GM04504 (cell line): ENCODE results near the gene COL4A6.
A peak's percentile ranks its signal among the peaks of the same experiment; 100 is the strongest.

Experiments
- DNase-seq: peaks from one replicate; pipeline ENCODE4 v3.0.0-alpha.2; 2012; ENCODE audit warnings: low read depth

The COL4A6 gene

DNA sequence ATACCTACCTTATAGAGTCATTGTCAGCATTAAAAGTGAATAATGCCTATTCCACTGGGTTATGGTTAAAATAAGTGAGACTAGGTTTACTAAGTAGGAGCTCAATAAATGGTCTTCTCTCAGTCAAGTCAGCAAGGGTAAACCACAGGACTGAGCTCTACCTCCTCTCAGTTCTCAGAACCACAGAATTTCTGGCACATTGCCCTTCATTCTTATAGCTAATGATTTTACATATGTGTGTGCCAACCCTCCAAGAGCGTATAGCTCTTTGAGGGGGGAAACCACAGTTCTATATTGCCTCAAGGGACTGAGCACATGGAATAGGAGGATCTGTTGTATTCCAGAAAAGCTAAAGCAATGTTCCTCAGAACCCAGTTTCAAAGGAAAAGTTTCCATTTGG lies 221.8 kb downstream of the COL4A6 start:
- no peak for DNase-seq

DNA sequence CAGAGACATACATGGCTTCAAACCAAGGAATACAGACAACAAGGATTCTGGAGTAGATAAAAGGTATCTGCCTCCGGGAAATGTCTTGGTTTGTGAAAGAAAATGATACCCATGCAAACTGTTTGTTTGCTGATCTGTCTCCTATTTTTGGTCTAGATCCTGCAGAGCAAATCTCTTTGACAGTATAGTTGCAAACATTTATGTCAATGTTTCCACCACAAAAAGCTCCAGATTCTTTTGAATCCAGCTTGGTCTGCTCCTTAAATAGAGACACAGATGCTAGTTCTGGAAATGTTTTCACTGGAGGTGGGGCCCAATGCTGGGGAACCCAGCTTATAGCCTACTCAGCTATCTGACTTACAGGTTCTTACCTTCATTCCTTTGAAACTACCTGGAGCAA lies 226.9 kb downstream of the COL4A6 start:
- no peak for DNase-seq

DNA sequence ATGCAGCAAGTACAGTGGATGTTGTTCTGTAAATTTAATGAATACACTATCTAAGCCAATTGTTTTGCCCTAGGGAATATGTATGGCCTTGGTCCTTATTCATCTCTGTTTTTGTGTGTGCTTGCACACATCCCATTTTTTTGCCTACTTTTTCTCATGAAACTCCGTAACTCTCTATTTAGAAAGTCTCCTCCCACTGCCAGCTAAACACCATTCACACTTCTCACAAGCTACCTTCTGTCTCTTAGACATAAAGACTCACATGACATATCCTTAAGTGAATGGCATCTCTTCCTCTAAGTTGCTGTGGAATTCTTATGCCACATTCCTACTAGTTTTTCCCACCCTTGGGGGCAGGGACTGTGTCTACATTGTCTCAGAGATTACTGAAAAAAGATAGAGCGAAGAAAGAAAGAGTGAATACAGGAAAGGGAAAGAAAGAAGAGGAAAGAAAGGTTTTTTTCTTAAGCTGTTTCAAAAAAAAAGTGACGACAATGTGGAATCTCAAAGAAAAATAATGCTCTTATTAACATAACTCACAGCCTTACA lies 229.1 kb downstream of the COL4A6 start:
- no peak for DNase-seq

DNA sequence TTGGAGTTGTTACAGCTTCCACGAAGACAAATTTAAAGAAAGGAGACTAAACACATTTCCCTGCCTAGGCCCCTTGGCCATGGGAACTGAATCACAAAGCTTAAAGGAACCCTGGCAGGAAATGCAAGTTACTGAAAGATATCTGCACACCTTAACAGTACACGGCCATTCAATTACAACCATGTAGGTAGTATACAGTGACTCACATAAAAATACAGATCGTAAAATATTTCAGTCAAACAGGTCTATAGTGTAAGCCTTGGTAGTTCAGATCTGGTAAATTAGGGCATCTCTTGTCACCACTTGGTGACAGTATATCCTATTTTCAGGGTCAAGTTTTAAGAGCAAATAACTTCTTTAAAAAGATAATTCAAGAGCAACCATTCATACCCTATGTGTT lies 234.7 kb downstream of the COL4A6 start:
- DNase-seq = no peak

DNA sequence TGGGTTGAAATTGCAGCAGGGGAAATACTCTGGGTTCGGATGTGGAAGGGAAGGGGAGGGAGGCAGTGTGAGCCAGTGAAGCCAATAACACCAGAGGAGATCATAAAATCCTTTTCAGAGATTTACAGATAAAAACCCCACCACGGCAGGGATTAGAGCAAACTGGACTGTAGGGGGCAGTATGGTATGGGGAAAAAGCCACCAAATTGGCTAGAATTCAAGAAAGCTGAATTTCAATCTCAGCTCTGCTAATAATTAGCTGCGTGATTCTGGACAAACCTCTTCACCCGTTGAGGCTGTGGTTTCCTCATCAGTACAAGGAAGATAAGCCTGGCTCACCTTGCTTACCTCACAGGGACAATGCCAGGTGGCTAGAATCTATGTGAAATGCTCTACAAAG lies 238.5 kb downstream of the COL4A6 start:
- peak; percentile 0 for DNase-seq

DNA sequence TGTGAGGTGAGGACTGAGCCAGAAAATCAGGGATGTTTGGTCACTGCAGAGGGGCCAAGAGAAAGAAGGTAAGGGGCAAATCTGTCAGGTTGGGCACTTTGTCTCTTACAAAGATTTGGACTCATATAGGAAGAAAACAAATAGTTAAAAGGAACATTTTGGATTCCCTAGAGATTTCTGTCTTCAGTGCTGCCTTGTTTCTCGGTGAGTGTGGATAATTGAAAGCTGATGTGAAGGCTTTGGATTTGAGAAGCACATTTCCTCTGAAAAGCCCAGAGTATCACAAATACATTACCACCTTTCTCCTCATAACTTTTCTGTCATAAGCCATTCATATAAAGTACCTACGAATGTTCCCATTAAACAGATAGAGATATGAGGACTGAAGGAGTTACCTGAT lies 239.2 kb downstream of the COL4A6 start:
- no peak for DNase-seq

DNA sequence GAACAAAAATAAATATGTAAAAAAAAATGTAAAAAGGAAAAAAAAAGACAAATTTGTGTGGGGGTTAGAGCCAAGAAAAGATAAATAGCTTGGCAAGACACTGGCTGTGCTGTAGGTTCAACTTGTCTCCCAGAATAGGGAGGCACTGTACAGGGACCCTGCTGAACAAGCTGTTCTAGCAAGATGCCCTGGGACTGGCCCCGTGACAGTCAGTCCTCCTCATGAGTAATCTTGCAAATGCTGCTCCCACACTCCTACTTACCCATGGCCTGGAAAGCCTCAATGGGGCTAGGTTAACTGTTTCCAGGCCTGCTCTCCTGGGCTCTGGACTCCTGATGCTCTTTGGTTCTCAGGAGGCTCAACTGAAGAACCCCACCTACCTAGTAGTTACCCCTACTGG lies 239.8 kb downstream of the COL4A6 start:
- DNase-seq = no peak

DNA sequence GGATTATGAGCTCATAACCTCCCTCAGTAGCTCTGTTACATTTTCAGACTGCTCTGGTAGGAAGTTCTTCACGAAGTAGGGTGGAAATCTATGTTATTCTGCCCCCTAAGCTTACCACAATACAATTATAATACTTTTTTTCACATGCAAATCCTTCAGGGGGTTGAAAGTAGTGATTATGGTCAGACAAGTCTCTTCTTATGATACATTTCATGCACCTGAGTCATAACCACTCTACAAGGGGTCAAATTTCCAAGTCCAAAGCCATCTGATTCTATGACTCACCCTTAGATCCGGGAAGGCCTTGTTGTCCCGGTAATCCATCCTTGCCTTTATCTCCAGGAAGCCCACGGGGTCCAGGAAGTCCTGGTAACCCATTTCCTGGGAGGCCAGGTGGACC lies 251.4 kb downstream of the COL4A6 start:
- peak; percentile 10 for DNase-seq

DNA sequence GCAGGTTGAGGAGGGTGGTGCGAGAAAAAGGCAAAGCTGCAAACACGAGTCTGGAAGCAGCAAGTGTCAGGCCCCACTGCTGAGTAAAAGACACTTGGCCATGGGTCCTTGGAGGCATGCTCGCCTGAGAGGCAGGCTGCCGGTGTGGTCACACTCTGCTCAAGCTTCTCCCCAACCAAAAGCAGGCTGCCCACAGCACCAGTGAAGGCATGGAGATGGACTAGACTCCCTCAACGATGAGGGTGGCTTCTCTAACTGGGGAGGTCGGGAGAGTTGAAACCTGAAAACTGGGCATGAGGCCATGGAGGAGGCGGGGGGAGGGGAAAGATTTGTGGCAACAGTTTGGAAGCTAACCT lies 260.1 kb downstream of the COL4A6 start:
- DNase-seq = no peak

DNA sequence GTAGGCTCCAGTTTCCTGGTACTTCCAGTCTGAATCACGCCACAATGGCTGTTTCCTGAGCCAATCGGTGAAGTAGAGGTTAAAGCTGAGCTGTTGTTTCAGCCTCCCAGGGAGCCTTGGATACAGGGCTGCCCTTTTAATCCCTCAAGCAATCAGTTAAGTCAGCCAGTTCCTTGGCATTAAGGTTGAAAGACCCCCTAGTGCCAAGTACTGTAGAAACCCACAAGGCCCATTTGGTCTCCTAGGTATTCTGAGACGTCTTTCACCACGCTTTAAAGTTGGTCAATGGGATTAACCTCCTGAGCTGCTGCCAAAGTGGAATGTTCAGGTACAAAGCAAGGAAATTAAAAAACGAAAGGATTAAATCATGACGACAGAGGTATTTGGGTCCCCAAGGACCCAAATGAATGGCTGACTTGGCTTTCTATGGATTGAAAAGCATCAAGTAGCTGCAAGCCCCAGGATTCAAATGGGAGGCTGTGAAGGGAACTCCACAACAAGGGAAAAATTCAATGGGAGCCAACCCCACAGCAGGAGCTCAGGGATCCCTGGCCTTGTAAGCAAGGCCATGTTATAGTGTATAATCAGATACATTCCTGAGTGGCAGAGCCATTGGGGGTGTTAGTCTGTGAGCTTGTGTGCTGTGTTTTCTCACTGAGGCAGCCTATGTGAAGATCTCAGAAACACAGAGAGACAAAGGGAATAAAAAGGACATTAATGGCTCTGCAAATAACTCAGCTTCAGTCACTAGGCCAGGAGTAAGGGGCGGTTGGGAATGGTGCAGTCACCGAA lies 260.7 kb downstream of the COL4A6 start:
- no peak for DNase-seq

DNA sequence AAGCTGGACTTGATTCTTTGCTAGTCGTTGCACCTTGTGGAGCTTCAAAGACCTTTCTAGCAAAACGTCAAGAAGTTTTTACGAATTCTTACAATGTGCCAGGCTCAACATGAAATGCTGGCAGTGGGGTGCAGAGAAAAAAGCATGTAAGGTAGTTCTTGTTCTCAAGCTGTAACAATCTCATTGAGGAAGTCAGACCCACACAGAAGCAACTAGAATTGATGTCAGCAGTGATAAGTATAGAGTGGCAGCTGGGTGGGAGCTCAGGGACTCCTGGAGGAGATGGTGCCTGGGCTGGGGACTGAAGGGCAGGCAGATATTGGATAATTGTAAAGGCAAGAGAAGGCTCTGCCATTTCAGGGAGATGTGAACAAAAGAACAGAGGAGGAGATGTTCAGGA lies 264.3 kb downstream of the COL4A6 start:
- DNase-seq = no peak

DNA sequence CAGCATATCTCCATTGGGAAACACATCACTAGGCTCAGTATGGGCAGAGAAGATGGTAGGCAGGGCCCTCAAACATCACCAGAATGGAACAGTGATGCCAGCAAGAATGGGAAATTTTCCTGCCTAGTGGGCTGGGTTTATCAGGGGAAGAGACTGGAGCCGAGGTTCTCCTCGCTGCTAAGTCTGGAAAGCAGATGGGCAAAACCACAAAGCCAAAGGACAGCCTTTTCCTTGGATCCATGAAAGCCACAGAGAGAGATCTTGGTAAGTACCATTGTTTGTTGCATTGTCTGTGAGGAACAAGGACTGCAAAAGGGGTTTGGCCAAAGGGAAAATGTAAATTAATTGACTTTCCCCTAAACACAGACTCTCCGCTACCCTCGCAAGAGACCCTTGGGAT lies 266.6 kb downstream of the COL4A6 start:
- no peak for DNase-seq

DNA sequence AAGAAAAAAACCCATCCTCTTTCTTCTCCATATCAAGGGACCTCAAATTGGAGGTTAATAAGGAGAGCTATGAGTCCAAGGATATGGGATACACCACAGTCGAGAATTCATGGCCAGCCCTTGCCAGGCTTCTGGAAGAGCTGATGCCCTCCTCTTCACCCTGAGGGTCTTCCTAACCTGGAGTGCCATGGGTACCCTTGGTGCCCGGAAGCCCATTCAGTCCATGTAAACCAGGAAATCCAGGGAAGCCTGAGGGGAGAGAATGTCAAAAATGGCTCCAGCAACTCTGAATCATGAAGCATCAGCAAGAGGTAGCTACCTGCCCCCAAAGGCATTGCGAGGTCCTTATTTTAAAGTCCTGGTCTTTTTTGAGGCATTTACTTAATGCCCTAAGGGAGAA lies 268.5 kb downstream of the COL4A6 start:
- DNase-seq = no peak

DNA sequence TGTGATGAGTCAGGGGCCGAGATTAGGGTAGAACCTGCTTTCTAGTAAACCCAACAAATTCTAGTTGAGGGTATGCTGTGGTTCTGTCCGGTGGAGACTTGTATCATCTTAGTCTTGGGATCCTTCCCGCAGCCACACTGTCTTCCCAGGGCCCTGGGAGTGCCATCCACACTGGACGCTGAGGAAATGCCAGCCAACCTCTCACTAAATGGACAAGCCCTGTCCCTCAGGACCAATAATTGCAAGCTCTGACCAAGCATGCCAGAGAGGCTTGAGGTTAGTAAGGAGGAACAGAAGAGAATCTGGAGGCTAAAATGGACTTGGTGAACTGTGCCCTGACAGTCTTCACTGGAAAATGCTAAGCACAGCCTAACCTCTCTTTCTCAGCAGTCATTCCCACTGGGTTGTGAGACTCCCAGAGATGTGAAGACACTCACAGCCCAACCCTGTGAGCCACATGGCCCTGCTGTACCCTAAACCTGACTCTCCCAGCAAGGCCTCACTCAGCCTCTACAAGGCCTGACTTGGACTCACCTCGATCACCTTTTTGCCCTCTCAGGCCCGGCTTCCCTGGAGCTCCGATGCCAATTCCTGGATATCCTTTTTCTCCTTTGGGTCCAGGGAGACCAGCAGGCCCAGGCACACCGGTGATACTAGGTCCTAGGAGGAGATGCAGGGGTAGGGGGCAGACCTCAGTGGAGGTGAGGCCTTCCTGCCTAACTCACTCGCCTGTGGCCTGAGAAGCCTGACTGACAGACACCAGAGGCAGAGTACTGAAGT lies 269.1 kb downstream of the COL4A6 start:
- DNase-seq = no peak

DNA sequence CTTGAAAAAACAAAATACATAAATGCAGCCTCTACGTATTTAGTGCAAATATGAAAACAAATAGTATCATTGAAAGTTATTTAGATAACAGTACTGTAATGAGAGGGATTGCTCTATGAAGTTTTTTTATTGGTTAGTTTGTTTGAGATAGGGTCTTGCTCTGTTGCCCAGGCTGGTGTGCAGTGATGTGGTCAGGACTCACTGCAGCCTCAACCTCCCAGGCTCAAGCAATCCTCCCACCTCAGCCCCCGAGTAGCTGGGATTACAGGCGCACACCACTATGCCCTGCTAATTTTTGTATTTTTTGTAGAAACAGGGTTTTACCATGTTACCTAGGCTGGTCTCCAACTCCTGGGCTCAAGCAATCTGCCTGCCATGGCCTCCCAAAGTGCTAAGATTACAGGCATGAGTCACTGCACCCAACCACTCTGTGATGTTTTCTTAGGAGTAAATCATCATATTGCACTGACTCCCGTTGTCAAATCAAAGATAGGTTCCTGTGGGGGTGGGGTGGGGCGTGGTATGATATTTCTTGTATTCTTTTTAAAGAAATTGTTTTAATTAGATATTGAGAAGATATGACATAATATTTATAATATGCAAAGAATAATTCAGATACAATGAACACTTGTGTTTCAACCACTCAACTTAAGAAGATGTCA lies 270.9 kb downstream of the COL4A6 start:
- peak; percentile 1 for DNase-seq

DNA sequence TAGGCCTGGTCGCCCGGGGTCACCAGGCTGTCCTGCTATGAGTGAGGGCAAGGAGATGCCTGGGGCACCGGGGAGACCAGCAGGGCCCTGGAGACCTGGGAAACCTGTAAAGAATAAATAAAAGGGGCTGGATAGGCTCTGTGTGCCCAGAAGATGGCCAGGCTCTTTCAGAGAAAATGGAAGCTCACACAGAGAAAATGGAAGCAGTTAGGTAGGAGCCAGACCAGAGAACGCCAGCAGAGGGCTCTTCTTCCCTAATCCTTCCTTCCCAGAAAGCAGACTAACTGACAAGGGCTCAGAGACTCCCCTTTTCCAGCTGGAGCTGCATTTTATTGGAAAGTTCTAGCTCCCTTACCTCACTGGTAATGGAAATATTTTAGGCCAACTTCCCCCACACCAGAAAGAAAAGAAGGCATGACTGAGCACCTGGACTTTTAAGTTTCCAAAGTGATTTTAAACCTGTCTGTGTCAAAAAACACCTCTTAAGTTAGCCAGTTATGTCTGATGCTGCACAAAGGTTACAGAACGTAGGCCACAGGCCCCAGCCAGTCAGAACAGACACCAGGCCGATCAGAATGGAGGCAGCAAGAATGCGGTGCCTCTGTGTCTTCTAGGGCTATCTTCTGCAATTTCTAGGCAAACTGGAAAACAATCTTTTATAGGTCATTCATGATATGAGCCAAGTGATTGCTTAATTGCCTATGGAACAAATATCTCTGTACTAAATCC lies 272.7 kb downstream of the COL4A6 start:
- DNase-seq = peak; percentile 6

DNA sequence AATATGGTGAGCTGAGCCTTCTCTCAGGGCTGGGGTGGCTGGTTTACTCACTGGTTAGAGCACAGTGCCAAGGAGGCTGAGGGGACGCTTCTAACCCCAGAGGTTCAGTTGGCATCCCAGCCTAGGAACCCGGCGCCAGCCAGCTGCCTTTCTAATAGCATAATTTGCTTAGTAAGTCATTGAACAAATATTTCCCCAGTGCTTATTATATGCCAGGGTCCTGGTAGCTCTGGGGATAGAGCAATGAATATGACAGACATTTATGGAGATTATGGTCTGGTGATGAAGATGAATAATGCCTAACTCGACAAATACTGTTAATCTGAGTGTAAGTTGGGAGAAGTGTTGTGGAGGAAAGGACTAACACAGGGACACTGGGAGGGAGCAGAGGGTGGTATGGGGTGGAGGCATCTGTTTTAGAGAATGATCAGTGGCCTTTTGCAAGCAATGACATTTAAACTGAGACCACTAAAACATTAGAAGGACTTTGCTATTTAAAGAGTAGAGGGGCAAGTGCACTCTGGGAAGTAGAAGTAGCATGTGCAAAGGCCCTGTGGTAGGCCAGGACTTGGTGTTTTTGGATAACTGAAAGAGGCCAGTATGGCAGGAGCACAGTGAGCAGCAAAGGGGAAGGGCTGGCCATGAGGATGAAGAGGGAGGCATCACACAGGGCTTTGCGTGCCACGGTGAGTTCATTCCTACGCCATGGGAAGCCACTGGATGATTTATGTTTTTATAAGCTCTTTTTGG lies 274.7 kb downstream of the COL4A6 start:
- DNase-seq = no peak

DNA sequence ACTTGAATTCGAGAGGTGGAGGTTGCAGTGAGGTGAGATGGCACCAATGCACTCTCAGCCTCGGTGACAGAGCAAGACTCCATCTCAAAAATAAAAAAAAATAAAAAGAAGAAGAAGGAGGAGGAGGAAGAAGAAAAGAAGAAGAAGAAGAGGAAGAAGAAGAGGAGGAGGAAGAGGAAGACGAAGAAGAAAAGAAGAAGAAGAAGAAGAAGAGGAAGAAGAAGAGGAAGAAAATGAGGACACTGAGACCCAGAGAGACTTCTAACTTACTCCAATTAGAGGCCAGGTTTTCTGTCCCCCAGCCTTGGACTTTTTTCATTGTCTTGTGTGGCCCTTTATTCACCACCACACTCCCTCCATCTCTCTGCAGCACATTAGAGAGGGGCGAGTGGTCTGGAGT lies 276.0 kb downstream of the COL4A6 start:
- no peak for DNase-seq

DNA sequence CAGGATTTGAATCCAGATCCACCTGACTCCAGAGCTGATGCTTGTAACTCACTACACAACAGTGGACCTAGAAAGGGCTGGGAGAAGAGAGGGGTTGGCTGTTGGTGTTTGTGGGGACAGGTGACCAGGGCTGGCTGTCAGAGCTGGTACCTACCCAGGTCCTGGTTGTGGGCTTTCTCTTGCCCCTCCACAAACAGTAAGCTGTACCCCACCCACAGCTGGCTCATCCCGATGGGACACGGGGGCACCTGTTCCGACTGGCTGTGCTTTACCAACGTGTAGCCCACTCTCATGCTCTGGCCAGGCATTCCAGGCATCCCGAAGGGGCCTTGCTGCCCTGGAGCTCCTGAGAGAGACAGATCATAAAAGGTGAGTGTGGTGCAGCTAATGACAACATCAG lies 277.9 kb downstream of the COL4A6 start:
- DNase-seq = no peak

DNA sequence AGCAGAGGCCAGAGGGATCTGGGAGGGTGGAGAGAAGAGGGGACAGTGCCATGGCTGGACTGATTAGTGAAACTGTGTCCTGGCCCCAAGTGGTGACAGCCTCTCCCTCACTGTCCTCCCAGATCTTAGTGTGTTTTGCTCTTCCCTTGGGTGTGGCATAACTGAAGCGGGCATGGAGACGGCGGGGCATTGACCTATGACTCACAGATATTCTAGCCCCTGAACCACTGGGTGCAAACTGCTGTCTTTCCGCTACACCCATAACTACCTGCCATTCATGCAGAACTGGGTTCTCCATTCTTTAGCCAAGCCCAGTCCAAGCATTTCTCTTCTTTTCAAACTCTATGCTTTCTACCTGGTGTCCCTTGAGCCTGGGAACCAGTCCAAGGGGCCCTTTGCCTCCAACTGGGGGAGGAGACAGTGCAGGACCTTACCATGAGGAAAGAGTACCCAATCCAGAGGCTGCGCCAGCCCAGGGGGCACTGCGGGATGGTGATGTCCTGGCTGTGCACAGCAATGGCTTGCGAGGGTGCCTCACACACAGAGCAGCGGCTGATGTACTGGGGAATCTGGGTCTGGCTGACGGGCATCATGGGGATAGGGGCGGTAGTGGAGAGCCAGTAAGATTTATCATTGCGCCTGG lies 279.1 kb downstream of the COL4A6 start:
- no peak for DNase-seq

DNA sequence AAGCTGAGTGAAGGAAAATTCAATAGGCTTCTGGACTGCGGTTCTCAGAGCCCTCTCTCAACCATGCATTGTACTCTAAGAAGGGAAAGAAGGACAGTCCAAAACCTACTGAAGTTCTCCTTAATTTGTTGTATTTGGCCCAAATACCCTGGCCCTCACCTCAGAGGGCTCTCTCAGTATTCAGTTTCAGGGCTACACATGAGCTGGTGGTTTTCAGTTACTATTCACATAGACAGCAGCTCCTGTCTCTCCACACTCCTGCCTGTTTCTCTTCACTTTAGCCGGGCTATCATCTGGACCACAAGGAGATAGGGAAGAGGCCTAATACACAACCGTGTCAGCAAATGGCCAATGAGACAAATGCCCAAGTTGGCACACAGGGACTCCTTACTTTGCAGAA lies 280.6 kb downstream of the COL4A6 start:
- no peak for DNase-seq
